OCI-LY7 (cell line): ENCODE results near the gene TRIB2. TPM values are rescaled to one million over a fixed set of nuclear protein-coding genes. Genes with fewer than 3 reads are reported as not detected.

ENCODE experiments used
- BruUV-seq: library from RNA; stranded (reverse); fragments of 400-500 nt; replicated peaks from 2 replicates; lab custom pipeline; 2021; lab: Mats Ljungman, UMichigan
- CTCF ChIA-PET: fragments of 300-600 bp; sonication (Branson Sonifier 250); formaldehyde crosslinking; loops from one replicate; lab custom pipeline; 2022; ENCODE audit warnings: antibody characterized with exemption; ENCODE audit not compliant: unreplicated experiment; lab: Charles Lee
- POLR2A ChIA-PET: fragments of 300-600 bp; sonication (Branson Sonifier 250); formaldehyde crosslinking; loops from one replicate; lab custom pipeline; 2022; ENCODE audit warnings: antibody characterized with exemption; lab: Charles Lee
- DNase-seq: peaks from one replicate; pipeline ENCODE4 v3.0.0-alpha.2; 2015; ENCODE audit warnings: low spot score
- H2AFZ ChIP-seq: fragments of 200-600 bp; sonication (generic), shearing (Covaris generic); 2 replicates; pipeline ENCODE4 v1.6.1; 2014; ENCODE audit warnings: mild to moderate bottlenecking, antibody characterized with exemption, low read length, moderate library complexity
- H3K27ac ChIP-seq: fragments of 200-600 bp; sonication (generic); 2 replicates; pipeline ENCODE4 v1.5.1; 2014; ENCODE audit warnings: mixed run types, low read depth, mild to moderate bottlenecking, moderate library complexity, low read length, inconsistent platforms; ENCODE audit not compliant: poor library complexity, severe bottlenecking
- H3K36me3 ChIP-seq: fragments of 200-600 bp; sonication (generic); 2 replicates; pipeline ENCODE4 v1.6.1; 2014; ENCODE audit warnings: mild to moderate bottlenecking, antibody characterized with exemption, low read length, moderate library complexity, mixed read lengths; ENCODE audit not compliant: insufficient read depth
- H3K4me1 ChIP-seq: fragments of 200-600 bp; sonication (generic); 2 replicates; pipeline ENCODE4 v1.5.1; 2014; ENCODE audit warnings: mild to moderate bottlenecking, low read length; ENCODE audit not compliant: insufficient read depth, poor library complexity, severe bottlenecking
- H3K4me2 ChIP-seq: fragments of 200-600 bp; sonication (generic); 2 replicates; pipeline ENCODE4 v1.6.1; 2014; ENCODE audit warnings: mild to moderate bottlenecking, low read length
- H3K4me3 ChIP-seq: fragments of 200-600 bp; sonication (generic); 2 replicates; pipeline ENCODE4 v1.5.1; 2014; ENCODE audit warnings: mild to moderate bottlenecking, low read depth, low read length; ENCODE audit not compliant: poor library complexity, severe bottlenecking
- H3K79me2 ChIP-seq: fragments of 200-600 bp; sonication (generic); 2 replicates; pipeline ENCODE4 v1.6.1; 2016; ENCODE audit warnings: low read depth, mild to moderate bottlenecking, low read length, moderate library complexity, mixed read lengths; ENCODE audit not compliant: insufficient read depth
- H3K9me2 ChIP-seq: fragments of 200-600 bp; sonication (generic); 2 replicates; pipeline ENCODE4 v1.6.1; 2016; ENCODE audit warnings: mild to moderate bottlenecking, low read length, mixed read lengths; ENCODE audit not compliant: insufficient read depth
- H3K9me3 ChIP-seq: fragments of 200-600 bp; sonication (generic); 2 replicates; pipeline ENCODE4 v1.6.1; 2014; ENCODE audit warnings: mild to moderate bottlenecking, mixed run types, low read length, mixed read lengths
- H4K20me1 ChIP-seq: fragments of 200-600 bp; sonication (generic); 2 replicates; pipeline ENCODE4 v1.6.1; 2014; ENCODE audit warnings: mild to moderate bottlenecking, antibody characterized with exemption, low read length, moderate library complexity, mixed read lengths; ENCODE audit not compliant: insufficient read depth
- CTCF ChIP-seq: fragments of 200-600 bp; sonication (generic); conservative IDR thresholded peaks from 2 replicates; pipeline ENCODE4 v1.5.1; 2014; ENCODE audit warnings: mild to moderate bottlenecking, antibody characterized with exemption, low read length, moderate library complexity, mixed read lengths
- EZH2phosphoT487 ChIP-seq: fragments of 200-600 bp; sonication (generic); IDR thresholded peaks from 2 replicates; pipeline ENCODE4 v1.6.1; 2018; ENCODE audit warnings: low read depth, borderline replicate concordance, mild to moderate bottlenecking, mixed run types, antibody characterized with exemption, low read length, moderate library complexity, mixed read lengths
- intact Hi-C: fragments of 100-400 bp; cut with micrococcal nuclease; formaldehyde crosslinking; loops from one replicate; pipeline ENCODE4 v1.10.0; 2022; ENCODE audit not compliant: unreplicated experiment
- total RNA-seq, 2 experiments: library from RNA; depleted of rRNA in 1 of 2; stranded (reverse); fragments of >200 nt in 1 of 2; shearing (Covaris generic) in 1 of 2; gene quantifications; 2 replicates each; pipeline ENCODE4 v1.2.3, GENCODE V29; 2014 to 2022

Gene TRIB2
- total RNA-seq, 2 experiments from 2014 or later = 18.8 to 26.0 TPM

GRCh38 chr2:12742891-12743290 lies 26.2 kb downstream of the TRIB2 start:
- no TSS peak for BruUV-seq
- H3K27ac ChIP-seq = no peak overlapping the region
- H3K4me2 ChIP-seq = no peak overlapping the region
- no peak for DNase-seq
- POLR2A ChIA-PET = no interaction called here
- H3K9me2 ChIP-seq = no peaks in the 10 kb centered on the region
- H3K4me3 ChIP-seq = no peak overlapping the region
- no peak overlapping the region for H2AFZ ChIP-seq
- TF ChIP-seq EZH2phosphoT487 = no peak
- TF ChIP-seq CTCF = no peak
- H3K4me1 ChIP-seq = no peaks in the 10 kb centered on the region
- no peaks in the 10 kb centered on the region for H3K9me3 ChIP-seq
- no peaks in the 10 kb centered on the region for H4K20me1 ChIP-seq
- H3K36me3 ChIP-seq = no peaks in the 10 kb centered on the region
- CTCF ChIA-PET = no interaction called here
- H3K79me2 ChIP-seq = no peaks in the 10 kb centered on the region
- intact Hi-C loops = no loop called here

- Histone ChIP-seq H3K79me2 (no peaks in the 10 kb centered on the region), H3K4me1 (no peaks in the 10 kb centered on the region), H3K4me2 (no peak overlapping the region), H2AFZ (no peak overlapping the region), H3K27ac (no peak overlapping the region), H3K4me3 (no peak overlapping the region), H3K36me3 (no peaks in the 10 kb centered on the region), H3K9me3 (no peaks in the 10 kb centered on the region), H4K20me1 (no peaks in the 10 kb centered on the region), H3K9me2 (no peaks in the 10 kb centered on the region)
- no peak for DNase-seq
- TF ChIP-seq CTCF (no peak), EZH2phosphoT487 (no peak)
- no TSS peak for BruUV-seq
- ChIA-PET POLR2A (no interaction called here), CTCF (no interaction called here)
- intact Hi-C loops = no loop called here
Observed at GRCh38 chr2:12750166-12750905, 33.6 kb downstream of the TRIB2 start.

DNA sequence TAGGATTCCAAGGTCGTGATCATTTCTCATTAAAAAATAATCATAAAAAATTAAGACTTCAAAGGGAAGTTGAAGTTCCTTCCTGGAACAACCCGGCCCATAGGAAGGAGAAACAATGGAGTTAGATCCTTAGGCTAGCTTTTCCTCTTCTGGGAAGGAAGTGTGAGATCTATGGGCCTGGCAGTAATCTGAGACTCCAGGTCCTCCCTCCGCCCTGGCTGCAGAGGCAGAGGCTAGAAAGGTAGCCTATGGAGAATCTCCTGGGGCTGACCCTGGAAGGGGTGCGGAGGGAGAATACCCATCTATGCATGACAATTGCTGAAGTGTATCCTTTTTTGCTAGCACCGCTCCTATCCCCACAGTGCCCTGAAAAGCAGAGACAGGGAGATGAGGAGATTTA lies 37.9 kb downstream of the TRIB2 start:
- Histone ChIP-seq H3K27ac (no peak overlapping the region), H2AFZ (no peak overlapping the region), H3K79me2 (no peaks in the 10 kb centered on the region), H3K4me2 (no peak overlapping the region), H3K9me3 (no peaks in the 10 kb centered on the region), H4K20me1 (no peaks in the 10 kb centered on the region), H3K36me3 (no peaks in the 10 kb centered on the region), H3K9me2 (no peaks in the 10 kb centered on the region), H3K4me3 (no peak overlapping the region), H3K4me1 (no peaks in the 10 kb centered on the region)
- ChIA-PET POLR2A (no interaction called here), CTCF (no interaction called here)
- no peak for DNase-seq
- no TSS peak for BruUV-seq
- TF ChIP-seq EZH2phosphoT487 = no peak
- TF ChIP-seq CTCF = no peak
- intact Hi-C loops = no loop called here
